GM12872 (cell line): ENCODE data around the gene PDK2.

ENCODE experiments used
- CTCF ChIP-seq: IDR thresholded peaks from 3 replicates; pipeline ENCODE4 v1.5.1; 2011; ENCODE audit warnings: low read depth, mild to moderate bottlenecking, low read length, moderate library complexity; ENCODE audit not compliant: insufficient read depth

The PDK2 gene

GRCh38 chr17:50098583-50098982, 3.4 kb downstream of the PDK2 start:
- no peak for TF ChIP-seq CTCF

GRCh38 chr17:50099003-50099402, 3.9 kb downstream of the PDK2 start:
- TF ChIP-seq CTCF = no peak

GRCh38 chr17:50100480-50100883, 5.3 kb downstream of the PDK2 start:
- TF ChIP-seq CTCF = no peak

GRCh38 chr17:50100921-50101345, 5.8 kb downstream of the PDK2 start:
- no peak for TF ChIP-seq CTCF

- no peak for TF ChIP-seq CTCF
Observed at GRCh38 chr17:50101346-50102163, 6.4 kb downstream of the PDK2 start.

- no peak for TF ChIP-seq CTCF
Observed at GRCh38 chr17:50102164-50102991, 7.2 kb downstream of the PDK2 start.

GRCh38 chr17:50103252-50103651, 8.1 kb downstream of the PDK2 start:
- no peak for TF ChIP-seq CTCF
